Measurements from ENCODE around the gene POPDC3.

The POPDC3 gene

DNA sequence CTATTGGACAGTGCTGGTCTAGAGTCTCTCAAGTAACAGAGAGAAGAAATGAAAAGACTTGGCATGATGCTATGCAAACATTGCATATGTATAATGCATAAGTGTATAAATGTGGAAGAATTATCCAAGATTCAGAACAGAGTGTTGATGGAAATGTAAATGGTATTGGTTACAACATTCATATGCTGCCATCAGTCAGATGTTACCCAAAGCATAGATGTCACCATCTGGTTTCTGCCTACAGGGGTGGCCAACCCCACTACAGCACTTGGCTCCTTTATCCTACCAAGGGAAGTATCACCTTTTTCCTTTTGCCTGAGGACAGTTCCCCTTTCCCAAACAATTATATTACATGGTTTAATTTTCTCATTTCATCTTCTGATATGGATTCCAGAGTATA lies 11.9 kb downstream of the POPDC3 start:
- DNase-seq (ENCODE audit: extremely low read depth, low read depth), result no peak
- TF ChIP-seq CTCF (IDR thresholded peaks at IDR 0.05; ENCODE audit: low read depth, low read length), result no peak

DNA sequence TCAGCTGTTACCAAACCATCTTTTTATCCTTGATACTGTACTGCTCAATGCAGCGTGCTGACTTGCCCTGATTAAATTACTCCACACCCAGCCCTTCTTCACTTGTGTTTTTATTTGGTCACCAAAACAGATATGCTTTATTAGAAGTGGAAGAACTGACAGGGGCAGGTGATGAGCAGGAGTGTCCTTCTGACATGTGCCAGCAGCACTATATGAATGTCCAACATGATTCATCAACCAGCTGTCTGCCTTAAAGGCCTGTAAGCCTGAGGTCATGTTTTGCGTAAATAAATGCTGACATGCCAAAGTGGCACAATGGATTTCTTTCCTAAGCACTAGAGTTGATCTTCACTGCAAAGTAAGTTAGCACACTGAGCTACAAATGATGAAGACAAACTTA lies 15.4 kb downstream of the POPDC3 start:
- TF ChIP-seq CTCF (IDR thresholded peaks at IDR 0.05; ENCODE audit: low read depth, low read length), result no peak
- DNase-seq (ENCODE audit: extremely low read depth, low read depth), result no peak

DNA sequence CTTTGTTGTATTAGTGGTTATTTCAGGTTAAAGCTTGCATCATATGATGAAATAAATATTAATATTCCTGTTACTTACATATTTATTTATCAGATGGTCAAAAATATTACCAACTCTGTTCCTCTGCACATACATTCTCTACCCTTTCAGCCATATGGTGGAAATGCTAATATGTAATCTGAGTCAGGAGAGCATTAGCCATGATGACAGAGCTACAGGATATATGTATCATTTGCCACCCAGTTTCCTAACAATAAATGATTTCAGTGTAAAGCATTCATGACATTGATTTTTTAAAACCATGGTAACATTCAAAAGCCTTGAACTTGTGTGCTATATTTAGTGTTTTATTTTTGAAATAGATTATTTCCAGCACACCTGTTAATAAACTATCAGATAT lies 16.6 kb downstream of the POPDC3 start:
- DNase-seq (ENCODE audit: extremely low read depth, low read depth), result no peak
- no peak for TF ChIP-seq CTCF (IDR thresholded peaks at IDR 0.05; ENCODE audit: low read depth, low read length)

- no peak for TF ChIP-seq CTCF (IDR thresholded peaks at IDR 0.05; ENCODE audit: low read depth, low read length)
- no peak for DNase-seq (ENCODE audit: extremely low read depth, low read depth)
Observed at GRCh38 chr6:105162377-105162776, 17.4 kb downstream of the POPDC3 start.

DNA sequence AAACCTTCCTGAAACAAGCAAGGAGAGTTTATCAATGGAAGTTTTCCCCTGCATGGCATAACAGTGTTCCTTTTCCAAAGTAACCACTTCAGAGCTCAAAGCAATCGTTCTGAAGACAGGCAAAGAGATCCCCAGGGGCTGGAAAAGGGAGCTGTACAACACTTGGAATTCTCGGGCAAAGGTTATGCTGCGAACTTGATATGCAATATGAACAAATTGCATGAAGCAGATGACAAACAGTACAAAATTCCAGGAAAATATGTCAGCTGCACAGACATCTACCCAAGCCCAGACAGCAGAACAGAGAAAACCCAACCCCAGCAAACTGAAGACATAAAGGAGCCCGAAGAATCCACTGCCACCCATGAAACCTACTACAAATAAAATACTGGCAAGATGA lies 18.4 kb downstream of the POPDC3 start:
- no peak for TF ChIP-seq CTCF (IDR thresholded peaks at IDR 0.05; ENCODE audit: low read depth, low read length)
- no peak for DNase-seq (ENCODE audit: extremely low read depth, low read depth)

GRCh38 chr6:105153676-105154075 lies 26.1 kb downstream of the POPDC3 start:
- no peak for TF ChIP-seq CTCF (IDR thresholded peaks at IDR 0.05; ENCODE audit: low read depth, low read length)
- no peak for DNase-seq (ENCODE audit: extremely low read depth, low read depth)

DNA sequence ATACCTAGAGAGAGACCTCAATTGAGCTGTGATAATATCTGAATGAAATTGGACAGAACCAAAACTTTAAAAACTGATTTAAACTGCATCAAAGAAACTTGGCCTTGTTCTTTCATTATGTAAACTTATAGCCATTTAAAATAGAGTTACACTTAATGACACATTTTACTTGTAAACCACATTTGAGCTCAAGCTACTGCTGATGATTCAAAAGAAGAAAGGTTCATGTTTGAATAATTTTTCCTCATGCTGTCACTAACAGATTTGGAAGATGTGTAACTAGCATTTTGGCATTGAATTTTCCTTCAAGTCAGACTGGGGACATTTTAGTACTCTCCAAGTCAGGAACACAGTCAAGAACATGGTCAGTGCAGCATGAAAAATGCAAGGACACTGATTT lies 26.9 kb downstream of the POPDC3 start:
- no peak for DNase-seq (ENCODE audit: extremely low read depth, low read depth)
- no peak for TF ChIP-seq CTCF (IDR thresholded peaks at IDR 0.05; ENCODE audit: low read depth, low read length)

Data from AG09319 (cell line).